Stimulated activated CD8-positive, alpha-beta memory T cell treated with anti-CD3 and anti-CD28 coated beads, Interleukin-15, amount 100 ng/mL, for 48 hours (primary cell): Measurements from ENCODE around the gene DYDC2.
"Not testable (repeated sequence)": the region's sequence is repeated elsewhere in the genome, so short reads cannot be mapped to it uniquely, and the experiment has no call there.

Experiments
- DNase-seq, 2 donors: peaks; one replicate each; pipeline ENCODE4 v3.0.0-alpha.2; 2020; ENCODE audit warnings: low read depth in 2 of 2

Gene DYDC2

GRCh38 chr10:80356563-80356988 lies at the start of gene DYDC2, which contains the start of gene DYDC1:
Gene DYDC2, plus strand, starts transcription at chr10:80356781. Its CDS starts 5,663 bp downstream, at chr10:80362444.
Gene DYDC1, minus strand, starts transcription at chr10:80356755. Its CDS starts 4,154 bp downstream, at chr10:80352601.
- DNase-seq, result peak; percentile 36 to 52

GRCh38 chr10:80313523-80313922 lies 43.1 kb upstream of the DYDC2 start:
- no peak for DNase-seq

GRCh38 chr10:80315391-80315790 lies 41.2 kb upstream of the DYDC2 start:
- DNase-seq, result no peak

- DNase-seq, result no peak
Observed at GRCh38 chr10:80318742-80319141, 37.8 kb upstream of the DYDC2 start.

- no peak for DNase-seq
Observed at GRCh38 chr10:80319318-80319717, 37.3 kb upstream of the DYDC2 start.

GRCh38 chr10:80319725-80320290 lies 36.8 kb upstream of the DYDC2 start:
- no peak for DNase-seq

- no peak for DNase-seq
Observed at GRCh38 chr10:80320377-80320776, 36.2 kb upstream of the DYDC2 start.

GRCh38 chr10:80321183-80321582 lies 35.4 kb upstream of the DYDC2 start:
- DNase-seq, result no peak

GRCh38 chr10:80322158-80322557 lies 34.4 kb upstream of the DYDC2 start:
- no peak for DNase-seq

GRCh38 chr10:80322711-80323110 lies 33.9 kb upstream of the DYDC2 start:
- DNase-seq, result no peak

GRCh38 chr10:80323311-80323710 lies 33.3 kb upstream of the DYDC2 start:
- DNase-seq, result no peak

- no peak for DNase-seq
Observed at GRCh38 chr10:80324086-80324485, 32.5 kb upstream of the DYDC2 start.

- no peak for DNase-seq
Observed at GRCh38 chr10:80324891-80325364, 31.7 kb upstream of the DYDC2 start.

- no peak for DNase-seq
Observed at GRCh38 chr10:80333983-80334382, 22.6 kb upstream of the DYDC2 start.

GRCh38 chr10:80344276-80344675 lies 12.3 kb upstream of the DYDC2 start:
- no peak for DNase-seq

GRCh38 chr10:80344912-80345311 lies 11.7 kb upstream of the DYDC2 start:
- no peak for DNase-seq

- DNase-seq, result no peak
Observed at GRCh38 chr10:80350251-80350650, 6.3 kb upstream of the DYDC2 start.

GRCh38 chr10:80351220-80351619 lies 5.4 kb upstream of the DYDC2 start:
- DNase-seq, result no peak

GRCh38 chr10:80356989-80357850 lies 639 bp downstream of the DYDC2 start:
- no peak for DNase-seq

GRCh38 chr10:80357851-80358125 lies 1.2 kb downstream of the DYDC2 start:
- no peak for DNase-seq

GRCh38 chr10:80358925-80359324 lies 2.3 kb downstream of the DYDC2 start:
- DNase-seq, result not testable (repeated sequence)

- DNase-seq, result no peak
Observed at GRCh38 chr10:80359644-80360043, 3.1 kb downstream of the DYDC2 start.

GRCh38 chr10:80365510-80365909 lies 8.9 kb downstream of the DYDC2 start:
- no peak for DNase-seq
